GM18526 (cell line): ENCODE results near the gene RASAL2.

Source experiments
- POLR2A ChIP-seq: IDR thresholded peaks from 3 replicates; pipeline ENCODE4 v1.6.1; 2011; ENCODE audit not compliant: insufficient read length; ENCODE audit errors: extremely low read depth

RASAL2 gene

DNA sequence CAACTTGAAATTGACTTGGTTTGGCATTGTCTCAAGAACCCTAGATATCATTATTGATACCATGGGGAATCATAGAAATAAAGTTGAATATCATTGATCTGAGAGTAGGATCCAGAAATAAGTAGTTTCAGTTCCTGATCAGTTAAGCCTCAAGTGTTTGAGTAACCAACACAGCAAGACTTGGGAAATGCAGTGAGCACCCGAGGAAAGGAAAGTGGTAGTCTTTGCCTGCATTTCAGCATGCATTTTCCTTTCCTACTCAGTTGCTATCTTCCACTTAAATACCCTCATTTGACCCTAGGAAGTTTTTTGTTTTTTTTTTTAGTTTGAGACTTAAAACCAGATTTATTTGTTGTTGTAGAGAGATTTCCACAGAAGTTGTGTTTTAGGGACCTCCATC, 383.9 kb downstream of the RASAL2 start:
- no peak for TF ChIP-seq POLR2A

DNA sequence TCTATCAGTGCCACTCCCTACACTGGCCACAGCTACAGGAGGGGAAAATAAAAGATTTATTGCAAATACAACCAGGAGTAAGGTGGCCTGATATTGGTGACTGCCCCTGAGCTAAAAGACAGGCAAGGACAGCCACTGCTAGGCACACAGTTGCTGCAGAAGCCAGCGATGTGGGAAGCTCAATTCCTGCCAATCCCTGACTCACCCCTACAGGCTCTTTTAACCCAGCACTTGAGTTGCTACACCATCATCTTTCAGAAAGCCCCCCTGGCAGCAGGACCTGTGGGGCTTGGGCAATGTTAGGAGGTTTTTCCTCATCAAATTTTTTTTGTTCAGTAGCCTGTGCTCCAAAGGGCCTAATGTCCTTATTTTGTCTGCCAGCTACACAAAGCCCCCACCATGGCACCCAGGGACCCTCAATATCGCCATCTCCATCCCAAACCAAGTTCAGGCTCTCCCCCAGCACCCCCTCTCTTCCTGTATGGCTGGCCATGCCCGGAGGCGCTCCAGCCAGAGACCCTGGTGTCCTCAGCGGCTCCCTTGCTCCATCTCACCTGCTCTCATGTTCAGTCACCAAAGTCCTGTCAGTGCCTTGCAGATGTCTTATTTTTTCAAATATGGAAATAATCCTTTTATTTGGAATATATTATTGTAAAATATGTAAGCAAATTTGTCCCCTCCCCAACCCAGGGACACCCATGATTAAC, 389.5 kb downstream of the RASAL2 start:
- no peak for TF ChIP-seq POLR2A

DNA sequence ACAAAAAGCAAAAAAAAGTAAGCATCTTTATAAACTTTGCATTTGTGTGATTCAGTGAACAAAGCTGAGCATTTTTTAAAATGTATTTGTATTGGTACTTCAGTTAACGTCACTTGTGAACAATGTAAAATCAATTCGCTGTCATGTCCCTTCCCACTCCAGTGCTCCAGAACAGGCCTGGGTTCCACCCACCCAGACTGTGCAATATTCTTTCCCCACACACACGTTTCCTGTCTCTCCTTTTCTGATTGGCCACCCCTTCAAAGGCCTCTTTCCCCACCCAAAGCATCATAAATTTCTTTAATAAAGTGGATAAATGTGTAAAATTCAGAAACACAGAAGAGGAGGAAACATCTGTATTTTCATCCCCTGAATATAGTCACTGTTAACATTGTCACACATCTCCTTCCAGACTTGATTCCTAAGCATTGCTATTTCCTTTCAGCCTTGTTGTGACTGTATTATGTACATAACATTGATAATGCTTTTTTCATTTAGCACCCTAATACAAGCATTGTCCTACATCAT, 390.9 kb downstream of the RASAL2 start:
- TF ChIP-seq POLR2A: no peak

DNA sequence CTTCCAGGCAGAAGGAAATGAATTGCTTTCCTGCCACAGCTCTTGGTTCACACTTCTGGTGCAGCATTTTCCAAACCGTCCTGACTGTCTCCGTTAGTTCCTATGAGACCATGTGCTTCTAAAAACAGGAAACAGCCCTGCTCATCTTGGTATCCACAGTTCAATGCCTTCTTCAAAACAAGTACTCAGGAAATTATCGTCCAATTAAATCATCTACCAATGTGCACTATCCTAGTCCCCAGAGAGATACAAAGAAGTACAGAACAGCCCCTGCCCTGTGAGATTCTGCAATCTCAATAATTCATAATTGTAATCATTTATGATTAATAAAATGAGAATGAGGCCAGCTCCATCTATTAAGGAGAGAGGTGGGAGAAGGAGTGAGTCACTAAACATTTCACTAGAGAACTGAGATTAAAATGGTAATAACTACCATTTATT, 391.7 kb downstream of the RASAL2 start:
- TF ChIP-seq POLR2A: no peak

DNA sequence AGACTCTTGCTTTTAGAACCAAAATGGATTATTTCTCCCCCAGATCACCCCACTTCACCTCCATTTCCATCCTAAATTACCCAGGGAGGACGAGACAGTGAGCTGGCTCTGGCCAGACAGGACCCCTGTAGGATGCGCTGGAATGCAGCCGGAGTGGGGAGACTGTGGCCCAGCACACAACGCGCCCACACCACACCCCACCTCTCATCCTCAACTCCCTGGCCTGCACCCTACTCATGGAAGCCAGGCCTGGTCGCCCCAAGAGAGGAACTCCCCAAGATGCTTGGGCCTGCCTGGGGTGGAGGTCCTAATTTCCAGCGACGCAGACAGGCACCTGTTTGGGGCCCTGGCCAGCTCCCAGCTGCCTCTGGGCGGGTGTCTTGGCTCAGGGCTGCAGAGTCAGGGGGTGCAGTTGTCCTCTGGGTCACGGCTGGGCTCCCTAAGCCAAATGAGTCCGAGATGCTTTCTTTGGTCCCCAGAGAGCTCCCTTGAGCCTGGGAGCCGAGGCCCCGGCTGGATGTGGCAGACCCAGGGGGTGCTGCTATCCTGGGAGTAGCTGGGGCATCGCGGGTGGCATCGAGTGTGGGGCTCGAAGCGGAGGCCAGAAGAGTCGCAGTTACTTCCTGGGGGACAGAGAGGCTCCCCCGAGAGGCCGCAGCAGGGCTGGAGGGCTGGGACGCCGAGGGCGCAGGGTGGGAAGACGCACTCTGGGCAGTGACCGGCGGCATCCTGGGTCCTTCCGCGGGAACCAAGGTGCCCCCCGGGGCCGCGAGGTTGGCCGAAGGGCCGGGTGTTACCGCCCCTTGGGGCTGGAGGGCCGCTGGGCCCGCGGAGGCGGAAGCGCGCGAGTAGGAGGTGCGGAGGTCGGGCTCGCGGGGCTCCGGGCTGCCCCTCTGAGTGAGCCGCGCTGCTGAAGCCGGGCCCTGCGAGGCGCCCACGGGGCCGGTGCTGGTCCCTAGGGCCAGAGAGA, 392.5 kb downstream of the RASAL2 start:
- TF ChIP-seq POLR2A: no peak

DNA sequence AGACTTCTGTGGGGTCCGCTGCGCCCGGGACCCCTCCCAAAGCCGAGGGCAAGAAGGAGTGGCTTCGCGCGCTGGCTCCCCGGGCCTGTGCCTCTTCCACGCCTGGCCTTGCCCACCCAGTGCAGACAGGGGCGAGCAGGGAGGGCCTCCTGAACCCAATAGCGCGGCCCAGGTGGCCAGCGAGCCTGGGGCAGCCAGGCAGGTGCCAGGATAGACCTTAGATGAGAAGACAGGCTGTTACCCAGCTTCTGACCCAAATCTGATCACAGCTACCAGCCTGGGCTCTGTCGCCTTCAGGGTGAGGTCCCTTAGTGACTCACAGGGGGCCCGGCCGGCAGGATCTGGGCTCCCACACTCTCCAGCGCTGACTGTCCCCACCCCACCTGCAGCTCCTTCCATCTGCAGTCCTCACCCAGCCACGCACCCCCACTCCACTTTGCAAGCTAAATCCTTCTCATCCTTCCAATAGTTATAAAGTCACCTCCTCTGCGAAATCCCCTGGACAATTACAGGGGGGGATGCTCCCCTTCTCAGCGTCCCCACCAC, 393.2 kb downstream of the RASAL2 start:
- no peak for TF ChIP-seq POLR2A

DNA sequence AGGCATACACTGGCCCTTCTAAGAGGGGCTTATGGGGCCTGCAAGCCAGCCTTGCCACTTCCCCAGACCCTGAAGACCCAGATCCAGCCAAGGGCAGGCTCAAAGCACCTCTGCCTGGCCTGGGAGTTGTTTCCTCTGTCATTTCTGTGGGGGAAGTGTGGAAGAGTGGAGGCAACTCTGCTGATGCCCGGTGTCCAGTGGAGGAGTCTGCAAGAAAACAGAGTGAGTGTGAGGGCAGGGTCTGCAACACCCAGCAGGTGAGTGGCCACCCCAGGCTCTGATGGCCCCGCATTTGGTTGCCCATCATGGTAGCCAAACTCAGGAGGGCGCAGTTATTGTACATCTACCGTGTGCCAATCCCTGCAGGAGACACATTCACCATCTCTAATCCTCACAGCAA, 394.5 kb downstream of the RASAL2 start:
- no peak for TF ChIP-seq POLR2A

DNA sequence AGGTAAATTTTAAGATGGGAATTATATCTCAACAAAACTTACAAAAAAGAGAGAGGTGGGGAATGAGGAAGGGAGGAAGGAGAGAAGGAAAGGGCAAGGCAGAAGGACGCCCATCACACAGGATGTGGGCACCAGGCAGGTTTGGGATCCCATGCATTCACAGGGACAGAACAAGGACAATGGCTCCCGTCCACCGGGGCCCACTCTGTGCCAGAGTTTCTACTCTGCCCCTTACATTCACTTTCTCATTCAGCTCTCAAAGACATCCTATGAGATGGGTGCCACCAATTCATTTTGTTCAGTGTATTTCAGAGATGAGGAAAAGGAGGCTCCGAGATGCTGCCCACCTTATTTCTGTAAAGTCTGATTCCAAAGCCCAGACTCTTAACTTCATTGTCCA, 395.5 kb downstream of the RASAL2 start:
- TF ChIP-seq POLR2A: no peak

DNA sequence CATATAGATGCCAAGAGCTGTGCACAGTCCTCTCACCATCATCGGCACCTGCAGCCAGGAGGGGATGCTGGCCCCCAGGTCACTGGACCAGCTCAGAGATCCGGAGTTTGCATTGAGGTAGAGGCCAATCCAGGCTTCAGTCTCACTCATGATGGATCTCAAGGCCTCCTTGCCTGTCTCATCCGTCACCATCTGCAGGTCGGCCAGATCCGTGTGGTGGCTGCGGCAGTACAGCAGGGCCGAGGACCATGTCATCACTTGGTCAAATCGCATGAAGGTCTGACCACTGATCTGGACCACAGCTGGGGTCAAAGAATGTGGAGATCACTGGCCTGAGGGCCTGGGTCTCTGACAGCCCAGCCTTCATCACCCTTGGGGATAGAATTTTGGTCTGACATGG, 396.2 kb downstream of the RASAL2 start:
- TF ChIP-seq POLR2A: no peak

DNA sequence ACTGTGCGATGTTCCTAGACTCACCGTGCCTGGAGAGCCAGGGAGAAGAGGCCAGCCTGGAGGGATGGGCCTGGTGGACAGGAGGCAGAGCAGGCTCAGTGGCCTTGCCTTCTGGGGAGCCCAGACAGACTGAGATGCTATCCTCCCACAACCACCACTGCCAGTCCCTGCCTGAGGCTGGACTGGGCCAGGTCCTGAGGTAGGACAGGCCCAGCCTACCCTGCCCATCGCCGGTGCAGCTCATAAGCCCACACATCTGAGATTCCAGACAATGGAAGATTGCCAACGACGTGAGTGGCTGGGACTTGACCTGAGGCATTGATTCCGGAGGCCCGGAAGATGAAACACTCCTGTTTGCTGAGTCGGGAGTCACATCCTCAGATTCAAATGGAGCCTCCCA, 397.1 kb downstream of the RASAL2 start:
- TF ChIP-seq POLR2A: no peak

DNA sequence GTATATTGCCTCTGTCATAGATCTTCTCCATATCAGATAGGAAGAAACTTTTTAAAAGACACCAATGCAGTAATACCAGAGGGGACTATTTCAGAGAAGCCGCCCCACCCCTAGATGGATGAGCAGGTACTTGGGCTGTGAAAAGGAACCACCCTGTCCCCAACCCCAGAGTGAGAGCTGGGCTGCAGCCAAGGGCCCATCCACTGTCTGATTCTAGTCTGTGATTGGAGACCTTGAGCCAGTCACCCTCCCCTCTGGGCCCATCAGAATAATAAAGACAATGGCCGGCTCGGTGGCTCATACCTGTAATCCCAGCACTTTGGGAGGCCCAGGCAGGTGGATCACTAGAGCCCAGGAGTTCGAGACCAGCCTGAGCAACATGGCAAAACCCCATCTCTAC, 397.8 kb downstream of the RASAL2 start:
- TF ChIP-seq POLR2A: no peak

DNA sequence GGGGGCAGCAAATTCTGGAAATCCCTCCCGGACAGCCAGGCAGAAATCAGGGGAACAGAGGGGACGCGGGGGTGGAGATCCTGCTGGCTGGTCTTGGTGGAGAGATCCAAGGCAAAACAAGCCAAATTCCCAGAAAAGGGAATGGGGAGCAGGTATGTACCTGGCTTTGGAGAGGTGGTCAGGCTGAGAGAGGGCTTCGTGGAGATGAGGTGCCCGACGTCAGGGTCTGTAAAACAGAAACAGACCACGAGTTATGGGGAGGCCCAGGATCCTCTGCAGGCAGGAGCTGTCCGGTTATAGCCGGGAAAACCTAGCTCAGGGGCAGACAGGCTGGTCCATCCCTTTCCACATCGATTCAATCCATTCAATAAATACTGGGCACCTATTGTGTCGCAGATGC, 398.4 kb downstream of the RASAL2 start:
- no peak for TF ChIP-seq POLR2A

DNA sequence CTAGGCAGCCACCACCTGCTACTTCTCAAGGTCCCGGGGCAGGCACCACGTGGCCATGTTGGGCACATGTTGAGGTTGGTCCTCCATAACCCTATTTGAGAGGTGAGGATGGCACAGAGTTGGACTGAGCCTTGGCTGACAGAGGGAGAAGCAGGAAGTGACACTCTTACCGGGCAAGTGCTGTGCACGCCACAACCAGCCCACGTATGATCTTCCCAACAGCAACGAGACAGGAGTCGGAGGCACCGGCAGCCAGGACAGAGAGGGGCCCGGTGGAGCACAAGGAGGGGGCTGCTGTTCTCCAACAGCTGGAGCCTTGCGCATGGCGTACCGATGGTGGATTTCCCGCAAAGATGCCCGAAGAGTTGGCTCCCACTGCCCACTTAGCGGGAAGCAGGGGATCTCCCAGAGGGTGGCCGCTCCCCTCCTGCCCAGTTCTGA, 399.4 kb downstream of the RASAL2 start:
- TF ChIP-seq POLR2A: no peak

DNA sequence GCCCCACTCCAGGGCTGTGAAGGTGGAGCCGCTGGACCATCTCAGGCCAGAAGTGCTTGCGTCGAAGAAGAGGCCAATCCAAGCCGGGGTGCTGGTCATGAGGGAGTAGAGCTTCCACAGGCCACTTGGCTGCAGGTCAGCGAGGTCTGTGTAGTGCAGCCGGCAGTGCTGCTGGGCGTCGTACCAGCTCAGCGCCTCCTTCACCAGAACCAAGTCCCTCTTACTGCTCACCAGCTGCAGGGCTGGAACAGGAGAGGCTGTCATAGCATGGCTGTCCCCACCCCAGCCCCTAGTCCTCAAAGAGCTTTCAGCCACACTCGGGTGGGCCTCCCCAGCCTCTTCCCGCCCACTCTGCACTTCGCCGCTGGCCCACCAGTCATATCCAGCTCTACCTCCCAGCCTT, 400.7 kb downstream of the RASAL2 start:
- TF ChIP-seq POLR2A: no peak

DNA sequence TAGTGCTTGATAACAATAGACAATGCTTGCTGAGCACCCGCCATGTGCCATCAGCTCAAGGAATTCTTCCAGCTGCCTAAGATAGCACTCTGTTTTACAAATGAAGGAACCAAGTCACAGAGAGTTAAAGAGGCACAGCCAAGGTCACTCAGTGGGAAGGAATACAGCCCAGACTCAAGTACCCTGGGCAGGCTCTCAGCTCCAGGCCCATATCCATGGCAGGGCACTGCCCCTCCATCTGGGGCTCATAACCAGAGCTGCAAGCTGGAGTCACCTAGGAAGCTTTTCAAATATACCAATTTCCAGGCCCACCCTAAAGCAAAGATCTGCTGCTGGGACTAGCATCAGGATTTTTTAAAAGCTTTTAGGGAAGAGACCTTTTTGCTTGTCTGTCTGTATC, 401.3 kb downstream of the RASAL2 start:
- no peak for TF ChIP-seq POLR2A
